ENCODE data around the gene RBM7.

GRCh38 chr11:114398303-114398920 is 2.1 kb upstream of the RBM7 start:
- TF ChIP-seq CTCF (IDR thresholded peaks at IDR 0.05) (no peak), POLR2A (IDR thresholded peaks at IDR 0.05) (no peak)
